WTC11 (cell line): ENCODE data around the gene MAEA.

ENCODE experiments used
- FOXK1 ChIP-seq: sonication (generic); formaldehyde crosslinking; IDR thresholded peaks from 2 replicates; pipeline ENCODE4 v1.8.0; 2022; ENCODE audit warnings: mild to moderate bottlenecking, moderate library complexity, missing genetic modification reagents
- GABPB1 ChIP-seq: sonication (generic); formaldehyde crosslinking; IDR thresholded peaks from 2 replicates; pipeline ENCODE4 v1.8.1; 2023; ENCODE audit warnings: mild to moderate bottlenecking, missing genetic modification reagents
- JUN ChIP-seq: sonication (generic); formaldehyde crosslinking; IDR thresholded peaks from 2 replicates; pipeline ENCODE4 v1.8.0; 2023; ENCODE audit warnings: mild to moderate bottlenecking, missing genetic modification reagents
- PRRX2 ChIP-seq: fragments of 250-450 bp; sonication (Bioruptor Pico); IDR thresholded peaks from 2 replicates; pipeline ENCODE4 v1.8.0; 2021; ENCODE audit warnings: mild to moderate bottlenecking
- TF ChIP-seq, protein P1 (sequence below): fragments of 200-600 bp; IDR thresholded peaks from 2 replicates; pipeline ENCODE4 v1.8.0; 2022; ENCODE audit warnings: antibody characterized with exemption
- TF ChIP-seq, protein P2 (sequence below): sonication (generic); formaldehyde crosslinking; conservative IDR thresholded peaks from 2 replicates; pipeline ENCODE4 v1.8.1; 2022; ENCODE audit warnings: mild to moderate bottlenecking, missing genetic modification reagents
- TF ChIP-seq, protein P3 (sequence below): sonication (generic); formaldehyde crosslinking; IDR thresholded peaks from 2 replicates; pipeline ENCODE4 v1.8.1; 2022; ENCODE audit warnings: low read depth, missing genetic modification reagents, borderline replicate concordance
- TF ChIP-seq, protein P4 (sequence below): sonication (generic); formaldehyde crosslinking; IDR thresholded peaks from 2 replicates; pipeline ENCODE4 v1.8.0; 2023; ENCODE audit warnings: missing genetic modification reagents, mild to moderate bottlenecking, borderline replicate concordance

DNA sequence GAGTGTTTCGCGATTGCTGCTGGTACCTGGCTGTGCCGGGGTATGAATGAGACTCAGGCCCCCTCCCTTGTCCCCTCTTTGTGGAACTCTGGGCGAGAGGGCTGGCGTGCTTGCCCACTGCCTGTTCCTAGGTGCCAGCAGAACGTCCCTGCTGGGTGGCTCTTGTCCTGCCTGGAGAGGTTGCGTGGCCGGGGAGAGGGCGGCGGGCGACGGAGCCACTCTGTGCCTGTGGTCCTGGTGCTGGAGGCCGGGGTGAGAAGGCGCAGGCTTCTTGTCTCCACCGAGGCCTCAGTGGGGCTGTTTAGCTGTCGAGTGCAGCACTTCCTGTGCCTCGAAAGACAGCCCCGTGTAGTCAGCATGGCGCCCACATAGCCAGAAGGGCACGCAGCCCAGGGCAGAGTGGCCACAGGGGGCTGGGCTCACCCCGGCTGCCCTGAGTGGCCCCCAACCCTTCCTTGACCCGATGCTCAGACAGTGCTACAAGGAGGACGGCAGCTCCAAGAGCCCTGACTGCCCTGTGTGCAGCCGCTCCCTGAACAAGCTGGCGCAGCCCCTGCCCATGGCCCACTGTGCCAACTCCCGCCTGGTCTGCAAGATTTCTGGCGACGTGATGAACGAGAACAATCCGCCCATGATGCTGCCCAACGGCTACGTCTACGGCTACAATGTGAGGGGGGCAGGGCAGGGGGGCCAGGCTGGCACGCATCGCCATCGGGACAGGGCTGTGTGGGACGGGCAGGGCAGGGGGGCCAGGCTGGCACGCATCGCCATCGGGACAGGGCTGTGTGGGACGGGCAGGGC, 48.5 kb downstream of the MAEA start:
- TF ChIP-seq PRRX2 (CRISPR knock-in tag) (no peak), GABPB1 (CRISPR knock-in tag) (no peak), JUN (CRISPR knock-in tag) (no peak), FOXK1 (no peak)
- TF ChIP-seq, protein P1, sequence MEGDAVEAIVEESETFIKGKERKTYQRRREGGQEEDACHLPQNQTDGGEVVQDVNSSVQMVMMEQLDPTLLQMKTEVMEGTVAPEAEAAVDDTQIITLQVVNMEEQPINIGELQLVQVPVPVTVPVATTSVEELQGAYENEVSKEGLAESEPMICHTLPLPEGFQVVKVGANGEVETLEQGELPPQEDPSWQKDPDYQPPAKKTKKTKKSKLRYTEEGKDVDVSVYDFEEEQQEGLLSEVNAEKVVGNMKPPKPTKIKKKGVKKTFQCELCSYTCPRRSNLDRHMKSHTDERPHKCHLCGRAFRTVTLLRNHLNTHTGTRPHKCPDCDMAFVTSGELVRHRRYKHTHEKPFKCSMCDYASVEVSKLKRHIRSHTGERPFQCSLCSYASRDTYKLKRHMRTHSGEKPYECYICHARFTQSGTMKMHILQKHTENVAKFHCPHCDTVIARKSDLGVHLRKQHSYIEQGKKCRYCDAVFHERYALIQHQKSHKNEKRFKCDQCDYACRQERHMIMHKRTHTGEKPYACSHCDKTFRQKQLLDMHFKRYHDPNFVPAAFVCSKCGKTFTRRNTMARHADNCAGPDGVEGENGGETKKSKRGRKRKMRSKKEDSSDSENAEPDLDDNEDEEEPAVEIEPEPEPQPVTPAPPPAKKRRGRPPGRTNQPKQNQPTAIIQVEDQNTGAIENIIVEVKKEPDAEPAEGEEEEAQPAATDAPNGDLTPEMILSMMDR, result no peak
- TF ChIP-seq, protein P2, sequence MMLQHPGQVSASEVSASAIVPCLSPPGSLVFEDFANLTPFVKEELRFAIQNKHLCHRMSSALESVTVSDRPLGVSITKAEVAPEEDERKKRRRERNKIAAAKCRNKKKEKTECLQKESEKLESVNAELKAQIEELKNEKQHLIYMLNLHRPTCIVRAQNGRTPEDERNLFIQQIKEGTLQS (CRISPR knock-in tag), result no peak
- TF ChIP-seq, protein P3, sequence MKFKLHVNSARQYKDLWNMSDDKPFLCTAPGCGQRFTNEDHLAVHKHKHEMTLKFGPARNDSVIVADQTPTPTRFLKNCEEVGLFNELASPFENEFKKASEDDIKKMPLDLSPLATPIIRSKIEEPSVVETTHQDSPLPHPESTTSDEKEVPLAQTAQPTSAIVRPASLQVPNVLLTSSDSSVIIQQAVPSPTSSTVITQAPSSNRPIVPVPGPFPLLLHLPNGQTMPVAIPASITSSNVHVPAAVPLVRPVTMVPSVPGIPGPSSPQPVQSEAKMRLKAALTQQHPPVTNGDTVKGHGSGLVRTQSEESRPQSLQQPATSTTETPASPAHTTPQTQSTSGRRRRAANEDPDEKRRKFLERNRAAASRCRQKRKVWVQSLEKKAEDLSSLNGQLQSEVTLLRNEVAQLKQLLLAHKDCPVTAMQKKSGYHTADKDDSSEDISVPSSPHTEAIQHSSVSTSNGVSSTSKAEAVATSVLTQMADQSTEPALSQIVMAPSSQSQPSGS (CRISPR knock-in tag), result no peak
- TF ChIP-seq, protein P4, sequence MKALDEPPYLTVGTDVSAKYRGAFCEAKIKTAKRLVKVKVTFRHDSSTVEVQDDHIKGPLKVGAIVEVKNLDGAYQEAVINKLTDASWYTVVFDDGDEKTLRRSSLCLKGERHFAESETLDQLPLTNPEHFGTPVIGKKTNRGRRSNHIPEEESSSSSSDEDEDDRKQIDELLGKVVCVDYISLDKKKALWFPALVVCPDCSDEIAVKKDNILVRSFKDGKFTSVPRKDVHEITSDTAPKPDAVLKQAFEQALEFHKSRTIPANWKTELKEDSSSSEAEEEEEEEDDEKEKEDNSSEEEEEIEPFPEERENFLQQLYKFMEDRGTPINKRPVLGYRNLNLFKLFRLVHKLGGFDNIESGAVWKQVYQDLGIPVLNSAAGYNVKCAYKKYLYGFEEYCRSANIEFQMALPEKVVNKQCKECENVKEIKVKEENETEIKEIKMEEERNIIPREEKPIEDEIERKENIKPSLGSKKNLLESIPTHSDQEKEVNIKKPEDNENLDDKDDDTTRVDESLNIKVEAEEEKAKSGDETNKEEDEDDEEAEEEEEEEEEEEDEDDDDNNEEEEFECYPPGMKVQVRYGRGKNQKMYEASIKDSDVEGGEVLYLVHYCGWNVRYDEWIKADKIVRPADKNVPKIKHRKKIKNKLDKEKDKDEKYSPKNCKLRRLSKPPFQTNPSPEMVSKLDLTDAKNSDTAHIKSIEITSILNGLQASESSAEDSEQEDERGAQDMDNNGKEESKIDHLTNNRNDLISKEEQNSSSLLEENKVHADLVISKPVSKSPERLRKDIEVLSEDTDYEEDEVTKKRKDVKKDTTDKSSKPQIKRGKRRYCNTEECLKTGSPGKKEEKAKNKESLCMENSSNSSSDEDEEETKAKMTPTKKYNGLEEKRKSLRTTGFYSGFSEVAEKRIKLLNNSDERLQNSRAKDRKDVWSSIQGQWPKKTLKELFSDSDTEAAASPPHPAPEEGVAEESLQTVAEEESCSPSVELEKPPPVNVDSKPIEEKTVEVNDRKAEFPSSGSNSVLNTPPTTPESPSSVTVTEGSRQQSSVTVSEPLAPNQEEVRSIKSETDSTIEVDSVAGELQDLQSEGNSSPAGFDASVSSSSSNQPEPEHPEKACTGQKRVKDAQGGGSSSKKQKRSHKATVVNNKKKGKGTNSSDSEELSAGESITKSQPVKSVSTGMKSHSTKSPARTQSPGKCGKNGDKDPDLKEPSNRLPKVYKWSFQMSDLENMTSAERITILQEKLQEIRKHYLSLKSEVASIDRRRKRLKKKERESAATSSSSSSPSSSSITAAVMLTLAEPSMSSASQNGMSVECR (CRISPR knock-in tag), result no peak
